Endothelial cell of hepatic sinusoid (primary cell): Measurements from ENCODE around the gene TBC1D3H.
"Not testable (repeated sequence)": the region's sequence is repeated elsewhere in the genome, so short reads cannot be mapped to it uniquely, and the experiment has no call there.

Experiments used
- in situ Hi-C: cut with HindIII; loops from 2 replicates; pipeline ENCODE4 v1.10.0; 2017; ENCODE audit warnings: low sequenced_read_pairs

TBC1D3H gene

DNA sequence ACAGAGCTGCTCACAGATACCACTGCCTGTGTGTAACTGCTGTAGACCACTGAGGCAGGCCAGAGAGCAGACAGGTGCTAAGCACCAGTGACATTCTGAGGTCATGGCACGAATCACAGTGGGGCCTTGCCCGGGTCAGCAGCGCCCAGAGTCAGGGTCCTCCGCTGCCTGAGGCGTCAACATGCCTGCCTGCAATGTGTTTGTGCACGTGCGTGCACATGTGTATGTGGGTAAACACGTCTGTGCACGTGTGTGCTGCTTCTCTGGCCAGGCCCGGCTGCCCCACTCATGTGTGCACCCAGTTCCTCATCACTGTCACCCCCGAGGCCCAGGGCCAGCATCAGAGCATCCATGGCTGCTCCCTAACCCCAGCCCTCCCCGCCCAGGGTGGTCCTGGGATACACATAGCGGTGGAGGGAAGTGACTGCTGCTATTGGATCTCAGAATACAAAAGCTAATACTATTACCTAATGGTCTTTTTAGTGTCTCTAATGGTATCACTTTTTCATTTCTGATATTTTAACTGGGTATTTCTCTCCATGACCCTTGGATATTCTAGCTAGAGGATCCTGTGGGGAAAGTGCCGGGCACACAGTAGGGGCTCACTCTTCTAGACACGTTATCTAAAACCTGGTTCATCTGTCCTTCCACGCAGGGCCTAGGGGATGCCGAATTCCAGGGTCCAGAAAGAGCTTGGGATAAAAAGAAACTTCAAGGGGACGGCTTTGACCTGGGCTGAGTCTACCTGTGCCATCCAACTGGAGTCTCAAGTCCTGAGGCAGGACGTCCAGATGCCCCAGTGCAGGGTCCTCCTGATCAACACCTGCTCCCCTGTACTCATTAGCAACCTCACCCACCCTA is at the start of gene TBC1D3H:
TBC1D3H (minus strand) TSS at position 51 of the 861 bp plus-strand sequence. CDS start 1,540 bp downstream, outside the sequence.
- in situ Hi-C loops, result not testable (repeated sequence)

DNA sequence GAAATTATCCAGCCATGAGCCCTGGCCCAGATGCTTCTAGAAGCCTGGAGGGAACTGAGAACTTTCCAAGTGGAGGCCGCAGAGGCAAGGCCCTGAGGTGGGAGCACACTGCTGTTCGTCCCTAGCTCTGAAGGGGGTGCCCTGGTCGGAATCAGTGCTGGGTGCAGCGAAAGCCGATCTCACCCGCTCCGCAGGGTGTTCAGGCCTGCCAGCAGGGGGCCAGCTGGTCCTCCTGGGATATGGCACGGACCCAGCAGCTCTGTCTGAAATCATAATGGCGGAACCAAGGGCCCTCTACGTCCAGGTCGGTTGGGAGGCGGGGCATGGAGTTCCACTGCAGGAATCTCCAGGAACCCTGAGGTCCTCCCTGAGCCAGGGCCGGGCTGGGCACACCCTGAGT is 40.7 kb upstream of the TBC1D3H start:
- in situ Hi-C loops, result not testable (repeated sequence)

- in situ Hi-C loops, result not testable (repeated sequence)
These were observed 27.1 kb upstream of the TBC1D3H start for GRCh38 chr17:36415180-36415941.

- in situ Hi-C loops, result not testable (repeated sequence)
These were observed 2.9 kb upstream of the TBC1D3H start for GRCh38 chr17:36390943-36391645.

DNA sequence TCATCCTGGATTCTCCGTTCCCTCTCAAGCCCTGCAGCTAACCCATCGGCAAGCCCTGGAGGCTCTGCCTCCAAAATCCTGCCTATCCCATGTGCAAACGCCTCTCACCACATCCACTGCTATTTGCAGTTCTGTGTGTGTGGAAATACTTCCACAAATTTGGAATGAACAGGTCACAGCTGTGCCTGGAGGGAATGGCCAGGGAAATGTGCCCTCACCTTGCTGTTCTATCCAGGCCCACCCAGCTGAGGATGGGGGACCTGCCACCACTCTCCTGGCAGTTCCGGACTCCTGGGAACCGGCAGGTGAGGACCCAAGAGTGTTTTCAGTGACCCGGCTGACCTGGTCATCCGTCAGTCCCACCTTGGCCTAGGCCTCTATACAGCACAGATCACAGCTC is 12.3 kb downstream of the TBC1D3H start:
- in situ Hi-C loops, result not testable (repeated sequence)

- in situ Hi-C loops, result not testable (repeated sequence)
These were observed 25.7 kb downstream of the TBC1D3H start for GRCh38 chr17:36362496-36362895.
